OCI-LY7 (cell line): ENCODE data around the gene SYNGR4. TPM values are rescaled to one million over a fixed set of nuclear protein-coding genes. Genes with fewer than 3 reads are reported as not detected.

ENCODE experiments used
- BruUV-seq: library from RNA; stranded (reverse); fragments of 400-500 nt; replicated peaks from 2 replicates; lab custom pipeline; 2021; lab: Mats Ljungman, UMichigan
- CTCF ChIA-PET: fragments of 300-600 bp; sonication (Branson Sonifier 250); formaldehyde crosslinking; loops from one replicate; lab custom pipeline; 2022; ENCODE audit warnings: antibody characterized with exemption; ENCODE audit not compliant: unreplicated experiment; lab: Charles Lee
- POLR2A ChIA-PET: fragments of 300-600 bp; sonication (Branson Sonifier 250); formaldehyde crosslinking; loops from one replicate; lab custom pipeline; 2022; ENCODE audit warnings: antibody characterized with exemption; lab: Charles Lee
- DNase-seq: peaks from one replicate; pipeline ENCODE4 v3.0.0-alpha.2; 2015; ENCODE audit warnings: low spot score
- H2AFZ ChIP-seq: fragments of 200-600 bp; sonication (generic), shearing (Covaris generic); 2 replicates; pipeline ENCODE4 v1.6.1; 2014; ENCODE audit warnings: mild to moderate bottlenecking, antibody characterized with exemption, low read length, moderate library complexity
- H3K27ac ChIP-seq: fragments of 200-600 bp; sonication (generic); 2 replicates; pipeline ENCODE4 v1.5.1; 2014; ENCODE audit warnings: mixed run types, low read depth, mild to moderate bottlenecking, moderate library complexity, low read length, inconsistent platforms; ENCODE audit not compliant: poor library complexity, severe bottlenecking
- H3K36me3 ChIP-seq: fragments of 200-600 bp; sonication (generic); 2 replicates; pipeline ENCODE4 v1.6.1; 2014; ENCODE audit warnings: mild to moderate bottlenecking, antibody characterized with exemption, low read length, moderate library complexity, mixed read lengths; ENCODE audit not compliant: insufficient read depth
- H3K4me1 ChIP-seq: fragments of 200-600 bp; sonication (generic); 2 replicates; pipeline ENCODE4 v1.5.1; 2014; ENCODE audit warnings: mild to moderate bottlenecking, low read length; ENCODE audit not compliant: insufficient read depth, poor library complexity, severe bottlenecking
- H3K4me2 ChIP-seq: fragments of 200-600 bp; sonication (generic); 2 replicates; pipeline ENCODE4 v1.6.1; 2014; ENCODE audit warnings: mild to moderate bottlenecking, low read length
- H3K4me3 ChIP-seq: fragments of 200-600 bp; sonication (generic); 2 replicates; pipeline ENCODE4 v1.5.1; 2014; ENCODE audit warnings: mild to moderate bottlenecking, low read depth, low read length; ENCODE audit not compliant: poor library complexity, severe bottlenecking
- H3K79me2 ChIP-seq: fragments of 200-600 bp; sonication (generic); 2 replicates; pipeline ENCODE4 v1.6.1; 2016; ENCODE audit warnings: low read depth, mild to moderate bottlenecking, low read length, moderate library complexity, mixed read lengths; ENCODE audit not compliant: insufficient read depth
- H3K9me2 ChIP-seq: fragments of 200-600 bp; sonication (generic); 2 replicates; pipeline ENCODE4 v1.6.1; 2016; ENCODE audit warnings: mild to moderate bottlenecking, low read length, mixed read lengths; ENCODE audit not compliant: insufficient read depth
- H3K9me3 ChIP-seq: fragments of 200-600 bp; sonication (generic); 2 replicates; pipeline ENCODE4 v1.6.1; 2014; ENCODE audit warnings: mild to moderate bottlenecking, mixed run types, low read length, mixed read lengths
- H4K20me1 ChIP-seq: fragments of 200-600 bp; sonication (generic); 2 replicates; pipeline ENCODE4 v1.6.1; 2014; ENCODE audit warnings: mild to moderate bottlenecking, antibody characterized with exemption, low read length, moderate library complexity, mixed read lengths; ENCODE audit not compliant: insufficient read depth
- EZH2phosphoT487 ChIP-seq: fragments of 200-600 bp; sonication (generic); IDR thresholded peaks from 2 replicates; pipeline ENCODE4 v1.6.1; 2018; ENCODE audit warnings: low read depth, borderline replicate concordance, mild to moderate bottlenecking, mixed run types, antibody characterized with exemption, low read length, moderate library complexity, mixed read lengths
- intact Hi-C: fragments of 100-400 bp; cut with micrococcal nuclease; formaldehyde crosslinking; loops from one replicate; pipeline ENCODE4 v1.10.0; 2022; ENCODE audit not compliant: unreplicated experiment
- total RNA-seq, 2 experiments: library from RNA; depleted of rRNA in 1 of 2; stranded (reverse); fragments of >200 nt in 1 of 2; shearing (Covaris generic) in 1 of 2; gene quantifications; 2 replicates each; pipeline ENCODE4 v1.2.3, GENCODE V29; 2014 to 2022
- TF ChIP-seq, protein P1 (sequence below): fragments of 200-600 bp; sonication (generic); conservative IDR thresholded peaks from 2 replicates; pipeline ENCODE4 v1.5.1; 2014; ENCODE audit warnings: mild to moderate bottlenecking, antibody characterized with exemption, low read length, moderate library complexity, mixed read lengths

The SYNGR4 gene
- total RNA-seq, 2 experiments from 2014 or later: 0.38 to 1.2 TPM

DNA sequence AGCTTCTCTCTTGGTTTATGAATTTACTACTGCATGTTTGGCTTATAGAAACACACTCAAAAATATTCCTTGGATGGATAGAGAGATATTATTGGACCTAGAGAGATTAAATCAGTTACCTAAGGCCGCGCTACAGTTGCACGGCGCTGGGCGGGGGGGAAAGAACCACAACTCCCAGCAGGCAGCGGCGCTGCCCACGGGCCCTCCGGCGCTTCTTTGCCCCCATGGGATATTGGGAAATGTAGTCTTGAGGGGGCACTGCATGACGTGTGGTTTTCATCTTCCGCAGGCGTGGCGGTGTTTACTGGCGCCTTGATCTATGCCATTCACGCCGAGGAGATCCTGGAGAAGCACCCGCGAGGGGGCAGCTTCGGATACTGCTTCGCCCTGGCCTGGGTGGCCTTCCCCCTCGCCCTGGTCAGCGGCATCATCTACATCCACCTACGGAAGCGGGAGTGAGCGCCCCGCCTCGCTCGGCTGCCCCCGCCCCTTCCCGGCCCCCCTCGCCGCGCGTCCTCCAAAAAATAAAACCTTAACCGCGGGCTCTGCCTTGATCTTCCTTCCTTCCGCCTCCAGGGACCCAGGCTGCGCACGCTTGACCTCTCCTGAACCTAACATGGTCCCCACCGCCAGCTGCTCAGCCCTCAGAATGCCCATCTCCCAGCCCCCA, 34.0 kb upstream of the SYNGR4 start:
- peaks cover 7% of the 10 kb centered on the region for H3K36me3 ChIP-seq
- peak overlapping the region; percentile 70 for H3K4me3 ChIP-seq
- H3K9me2 ChIP-seq: no peaks in the 10 kb centered on the region
- no peaks in the 10 kb centered on the region for H4K20me1 ChIP-seq
- TF ChIP-seq, protein P1, sequence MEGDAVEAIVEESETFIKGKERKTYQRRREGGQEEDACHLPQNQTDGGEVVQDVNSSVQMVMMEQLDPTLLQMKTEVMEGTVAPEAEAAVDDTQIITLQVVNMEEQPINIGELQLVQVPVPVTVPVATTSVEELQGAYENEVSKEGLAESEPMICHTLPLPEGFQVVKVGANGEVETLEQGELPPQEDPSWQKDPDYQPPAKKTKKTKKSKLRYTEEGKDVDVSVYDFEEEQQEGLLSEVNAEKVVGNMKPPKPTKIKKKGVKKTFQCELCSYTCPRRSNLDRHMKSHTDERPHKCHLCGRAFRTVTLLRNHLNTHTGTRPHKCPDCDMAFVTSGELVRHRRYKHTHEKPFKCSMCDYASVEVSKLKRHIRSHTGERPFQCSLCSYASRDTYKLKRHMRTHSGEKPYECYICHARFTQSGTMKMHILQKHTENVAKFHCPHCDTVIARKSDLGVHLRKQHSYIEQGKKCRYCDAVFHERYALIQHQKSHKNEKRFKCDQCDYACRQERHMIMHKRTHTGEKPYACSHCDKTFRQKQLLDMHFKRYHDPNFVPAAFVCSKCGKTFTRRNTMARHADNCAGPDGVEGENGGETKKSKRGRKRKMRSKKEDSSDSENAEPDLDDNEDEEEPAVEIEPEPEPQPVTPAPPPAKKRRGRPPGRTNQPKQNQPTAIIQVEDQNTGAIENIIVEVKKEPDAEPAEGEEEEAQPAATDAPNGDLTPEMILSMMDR: peak; percentile 36; the same call in 1 of the 2 replicates
- TF ChIP-seq EZH2phosphoT487: no peak
- ChIA-PET CTCF (interaction anchor here (0.9 kb wide), 1 partner anchor 9 kb away, joined by 8 read pairs; no protein-coding TSS in a partner anchor), POLR2A (interaction anchor here (0.6 to 2.3 kb wide), 4 partner anchors 9 to 1262 kb away, joined by 3 to 15 read pairs (median 4); a partner anchor contains a TSS)
- peak overlapping the region; percentile 83 for H3K4me2 ChIP-seq
- peak overlapping the region; percentile 78 for H3K27ac ChIP-seq
- BruUV-seq: no TSS peak
- intact Hi-C loops: loop anchor here (1.0 to 5.0 kb wide), 2 partner anchors 8 to 73 kb away; partner anchors contain the start of gene CARD8
- peaks cover 7% of the 10 kb centered on the region; the same call in 1 of the 2 replicates for H3K9me3 ChIP-seq
- DNase-seq: peak; percentile 96
- H2AFZ ChIP-seq: peak overlapping the region; percentile 86
- H3K79me2 ChIP-seq: no peaks in the 10 kb centered on the region
- H3K4me1 ChIP-seq: peaks cover 63% of the 10 kb centered on the region

DNA sequence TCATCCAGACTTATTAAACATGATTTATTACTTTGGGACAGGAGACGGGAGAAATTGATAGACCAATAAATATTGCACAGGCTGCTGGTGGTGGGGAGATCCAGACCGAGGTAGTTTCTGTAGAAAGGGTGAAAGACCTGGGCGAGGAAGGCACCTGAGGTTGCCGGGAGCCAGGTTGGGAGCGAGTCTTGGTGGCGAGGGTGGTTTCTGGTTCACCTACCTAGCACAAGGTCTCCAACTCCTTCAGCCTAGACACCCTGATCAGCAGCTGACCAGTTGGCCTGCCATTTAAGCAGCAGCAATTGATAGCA, 31.9 kb upstream of the SYNGR4 start:
- ChIA-PET POLR2A (interaction anchor here (0.8 to 3.3 kb wide), 4 partner anchors 10 to 242 kb away, joined by 3 to 44 read pairs (median 10); partner anchors contain the start of genes SYNGR4 and TMEM143), CTCF (interaction anchor here (1.1 kb wide), 1 partner anchor 11 kb away, joined by 6 read pairs; a partner anchor contains a TSS)
- peaks cover 51% of the 10 kb centered on the region for H3K4me1 ChIP-seq
- peak overlapping the region; percentile 40; the same call in 1 of the 2 replicates for H2AFZ ChIP-seq
- H3K36me3 ChIP-seq: peaks cover 7% of the 10 kb centered on the region
- no peaks in the 10 kb centered on the region for H4K20me1 ChIP-seq
- peak overlapping the region; percentile 67 for H3K4me3 ChIP-seq
- TF ChIP-seq, protein P1: no peak
- peak overlapping the region; percentile 91 for H3K27ac ChIP-seq
- BruUV-seq: no TSS peak
- H3K79me2 ChIP-seq: no peaks in the 10 kb centered on the region
- peaks cover 7% of the 10 kb centered on the region; the same call in 1 of the 2 replicates for H3K9me3 ChIP-seq
- intact Hi-C loops: loop anchor here (5.0 kb wide), 1 partner anchor 75 kb away; the partner anchor contains the start of gene CARD8
- DNase-seq: no peak
- H3K9me2 ChIP-seq: no peaks in the 10 kb centered on the region
- H3K4me2 ChIP-seq: peak overlapping the region; percentile 94
